Mesenchymal stem cell (in vitro differentiated cells and primary cell): ENCODE measurements around the gene TXNDC12.
"Not testable (repeated sequence)": the region's sequence is repeated elsewhere in the genome, so short reads cannot be mapped to it uniquely, and the experiment has no call there.

Experiments used
- DNase-seq: peaks from one replicate; pipeline ENCODE4 v3.0.0-alpha.2; 2013
- H2AFZ ChIP-seq: one replicate; pipeline ENCODE4 v1.6.1; 2013; ENCODE audit warnings: low read depth, mild to moderate bottlenecking, control low read depth, inconsistent platforms, low read length, moderate library complexity
- H2AK5ac ChIP-seq: 2 replicates; pipeline ENCODE4 v1.6.1; 2013; ENCODE audit warnings: low read length, moderate library complexity, mild to moderate bottlenecking, inconsistent platforms; ENCODE audit not compliant: severe bottlenecking
- H2BK120ac ChIP-seq: one replicate; pipeline ENCODE4 v1.6.1; 2013; ENCODE audit warnings: low read depth, mild to moderate bottlenecking, inconsistent platforms, low read length, moderate library complexity
- H2BK12ac ChIP-seq, 2 experiments: one replicate each; pipeline ENCODE4 v1.6.1; 2013; ENCODE audit warnings: inconsistent platforms in 2 of 2, low read length in 2 of 2, mild to moderate bottlenecking in 2 of 2, moderate library complexity in 2 of 2, control low read depth in 1 of 2
- H2BK15ac ChIP-seq: one replicate; pipeline ENCODE4 v1.6.1; 2013; ENCODE audit warnings: mild to moderate bottlenecking, low read depth, inconsistent platforms; ENCODE audit not compliant: poor library complexity, severe bottlenecking
- H2BK5ac ChIP-seq: 2 replicates; pipeline ENCODE4 v1.6.1; 2013; ENCODE audit warnings: low read depth, mild to moderate bottlenecking, low read length, control low read depth, inconsistent platforms; ENCODE audit not compliant: poor library complexity, severe bottlenecking
- H3K14ac ChIP-seq, 2 experiments: one replicate each; pipeline ENCODE4 v1.6.1; 2013; ENCODE audit warnings: inconsistent platforms in 2 of 2, low read length in 2 of 2, control low read depth in 1 of 2, mild to moderate bottlenecking in 1 of 2, moderate library complexity in 1 of 2
- H3K18ac ChIP-seq, 2 experiments: one replicate each; pipeline ENCODE4 v1.6.1; 2013; ENCODE audit warnings: inconsistent platforms in 2 of 2, low read length in 2 of 2, control low read depth in 1 of 2, low read depth in 1 of 2, mild to moderate bottlenecking in 1 of 2
- H3K23ac ChIP-seq, 2 experiments: one replicate each; pipeline ENCODE4 v1.6.1; 2013; ENCODE audit warnings: inconsistent platforms in 2 of 2, low read length in 2 of 2, mild to moderate bottlenecking in 2 of 2, moderate library complexity in 2 of 2, control low read depth in 1 of 2
- H3K27ac ChIP-seq: 2 replicates; pipeline ENCODE4 v1.5.1; 2013; ENCODE audit warnings: mild to moderate bottlenecking, moderate library complexity, low read length, control low read depth, inconsistent platforms; ENCODE audit not compliant: poor library complexity, severe bottlenecking
- H3K27me3 ChIP-seq, 2 experiments: 2 replicates each; pipeline versions ENCODE4 v1.6.1 to v1.7.0; 2013; ENCODE audit warnings: low read length in 2 of 2, mild to moderate bottlenecking in 2 of 2, moderate library complexity in 2 of 2, control low read depth in 1 of 2, inconsistent platforms in 1 of 2; ENCODE audit not compliant: control insufficient read depth in 1 of 2, insufficient read depth in 1 of 2
- H3K36me3 ChIP-seq, 2 experiments: 2 replicates each; pipeline versions ENCODE4 v1.6.1 to v1.7.0; 2013; ENCODE audit warnings: low read length in 2 of 2, control low read depth in 1 of 2, inconsistent platforms in 1 of 2, low read depth in 1 of 2, mild to moderate bottlenecking in 1 of 2; ENCODE audit not compliant: insufficient read depth in 2 of 2, control insufficient read depth in 1 of 2
- H3K4ac ChIP-seq, 2 experiments: one replicate each; pipeline ENCODE4 v1.6.1; 2013; ENCODE audit warnings: inconsistent platforms in 2 of 2, low read length in 2 of 2, mild to moderate bottlenecking in 2 of 2, moderate library complexity in 2 of 2, control low read depth in 1 of 2, low read depth in 1 of 2
- H3K4me1 ChIP-seq: 2 replicates; pipeline ENCODE4 v1.6.1; 2013; ENCODE audit warnings: low read depth, low read length, control low read depth; ENCODE audit not compliant: control insufficient read depth, insufficient read depth
- H3K4me2 ChIP-seq: 2 replicates; pipeline ENCODE4 v1.6.1; 2013; ENCODE audit warnings: low read length, mild to moderate bottlenecking, inconsistent platforms; ENCODE audit not compliant: poor library complexity, severe bottlenecking
- H3K4me3 ChIP-seq, 2 experiments: 2 replicates each; pipeline versions ENCODE4 v1.5.1 to v1.7.0; 2013; ENCODE audit warnings: low read length in 2 of 2, mild to moderate bottlenecking in 2 of 2, control low read depth in 1 of 2, low read depth in 1 of 2; ENCODE audit not compliant: insufficient read depth in 1 of 2
- H3K79me1 ChIP-seq: replicated peaks from 2 replicates; pipeline ENCODE4 v1.6.1; 2013; ENCODE audit warnings: mild to moderate bottlenecking, control low read depth, low read length, inconsistent platforms; ENCODE audit not compliant: poor library complexity, severe bottlenecking
- H3K9ac ChIP-seq: 2 replicates; pipeline ENCODE4 v1.7.0; 2013; ENCODE audit warnings: mild to moderate bottlenecking, low read length, moderate library complexity
- H3K9me3 ChIP-seq: 2 replicates; pipeline ENCODE4 v1.7.0; 2013; ENCODE audit warnings: mild to moderate bottlenecking, low read length; ENCODE audit not compliant: control insufficient read depth
- H4K8ac ChIP-seq: one replicate; pipeline ENCODE4 v1.6.1; 2013; ENCODE audit warnings: inconsistent platforms, mild to moderate bottlenecking, low read length, moderate library complexity
- H4K91ac ChIP-seq: one replicate; pipeline ENCODE4 v1.6.1; 2013; ENCODE audit warnings: mild to moderate bottlenecking, low read length, inconsistent platforms
- WGBS: methylation state at CpG from one replicate; pipeline ENCODE4 v1.1.7; 2013; ENCODE audit warnings: mixed read lengths; 5-methylcytosine and 5-hydroxymethylcytosine counted together

Gene TXNDC12

DNA sequence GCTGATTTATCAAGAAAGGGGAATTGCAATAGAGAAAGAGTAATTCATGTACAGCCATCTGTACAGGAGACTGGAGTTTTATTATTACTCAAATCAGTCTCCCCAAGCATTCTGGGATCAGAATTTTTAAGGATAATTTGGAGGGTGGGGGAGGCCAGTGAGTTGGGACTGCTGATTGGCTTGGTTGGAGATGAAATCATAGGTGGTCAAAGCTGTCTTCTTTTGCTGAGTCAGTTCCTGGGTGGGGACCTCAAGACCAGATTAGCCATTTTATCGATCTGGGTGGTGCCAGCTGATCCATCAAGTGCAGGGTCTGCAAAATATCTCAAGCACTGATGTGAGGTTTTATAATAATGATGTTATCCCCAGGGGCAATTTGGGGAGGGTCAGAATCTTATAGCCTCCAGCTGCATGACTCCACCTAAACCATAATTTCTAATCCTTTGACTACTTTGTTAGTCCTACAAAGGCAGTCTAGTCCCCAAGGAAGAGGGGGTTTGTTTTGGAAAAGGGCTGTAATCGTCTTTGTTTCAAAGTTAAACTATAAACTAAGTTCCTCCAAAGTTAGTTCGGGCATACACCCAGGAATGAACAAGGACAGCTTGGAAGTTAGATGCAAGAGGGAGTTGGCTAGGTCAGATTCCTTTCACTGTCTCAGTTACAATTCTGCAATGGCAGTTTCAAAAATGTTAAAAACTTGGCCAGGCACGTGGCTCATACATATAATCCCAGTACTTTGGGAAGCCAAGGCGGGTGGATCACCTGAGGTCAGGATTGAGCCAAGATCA, 47.6 kb downstream of the TXNDC12 start:
- Histone ChIP-seq H3K4me3 (no peak overlapping the region), H3K36me3 (no peaks in the 10 kb centered on the region), H2BK120ac (no peak overlapping the region), H3K14ac (no peak overlapping the region), H3K9ac (peak overlapping the region; percentile 6), H2BK12ac (no peak overlapping the region), H3K18ac (no peak overlapping the region), H3K27me3 (no peaks in the 10 kb centered on the region), H4K91ac (no peak overlapping the region), H3K4me2 (peak overlapping the region; percentile 9), H3K27ac (peak overlapping the region; percentile 98), H2AK5ac (peak overlapping the region; percentile 91), H3K23ac (no peak overlapping the region), H4K8ac (no peak overlapping the region), H3K4ac (no peak overlapping the region), H3K9me3 (no peaks in the 10 kb centered on the region), H3K79me1 (no peaks in the 10 kb centered on the region), H2BK5ac (peak overlapping the region; percentile 91), H3K4me1 (peaks cover 3% of the 10 kb centered on the region), H2AFZ (no peak overlapping the region), H2BK15ac (no peak overlapping the region)
- DNase-seq = no peak
- WGBS = 89% methylated on average over 4 of the region's 5 CpGs

DNA sequence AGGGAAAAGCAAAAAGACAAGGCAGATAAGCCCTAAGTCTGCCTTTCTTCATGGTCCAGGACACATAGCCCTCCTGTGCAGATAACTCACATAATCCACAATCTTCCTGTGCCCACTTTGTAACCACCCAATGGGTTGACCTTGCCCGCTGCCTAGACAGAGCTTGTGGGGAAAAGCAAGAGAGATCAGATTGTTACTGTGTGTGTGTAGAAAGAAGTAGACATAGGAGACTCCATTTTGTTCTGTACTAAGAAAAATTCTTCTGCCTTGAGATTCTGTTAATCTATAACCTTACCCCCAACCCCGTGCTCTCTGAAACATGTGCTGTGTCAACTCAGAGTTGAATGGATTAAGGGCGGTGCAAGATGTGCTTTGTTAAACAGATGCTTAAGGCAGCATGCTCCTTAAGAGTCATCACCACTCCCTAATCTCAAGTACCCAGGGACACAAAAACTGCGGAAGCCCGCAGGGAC, 48.9 kb downstream of the TXNDC12 start:
- not testable (repeated sequence) for H2BK120ac ChIP-seq, DNase-seq, H3K27me3 ChIP-seq, H3K18ac ChIP-seq, H3K23ac ChIP-seq, H3K4me3 ChIP-seq, H3K9me3 ChIP-seq, H3K4me1 ChIP-seq, H4K8ac ChIP-seq, H4K91ac ChIP-seq, H3K79me1 ChIP-seq, H3K36me3 ChIP-seq, H2AFZ ChIP-seq, H3K4ac ChIP-seq, H2BK15ac ChIP-seq
- H2BK12ac ChIP-seq = peak overlapping the region in 1 of 2 experiments; percentile 6
- peak overlapping the region; percentile 100 for H3K27ac ChIP-seq
- H3K14ac ChIP-seq = peak overlapping the region in 1 of 2 experiments; percentile 18
- peak overlapping the region; percentile 77 for H2AK5ac ChIP-seq
- H2BK5ac ChIP-seq = peak overlapping the region; percentile 99
- H3K9ac ChIP-seq = peak overlapping the region; percentile 56
- WGBS = no CpG with 5 or more reads among the region's 5 CpGs
- H3K4me2 ChIP-seq = peak overlapping the region; percentile 41

DNA sequence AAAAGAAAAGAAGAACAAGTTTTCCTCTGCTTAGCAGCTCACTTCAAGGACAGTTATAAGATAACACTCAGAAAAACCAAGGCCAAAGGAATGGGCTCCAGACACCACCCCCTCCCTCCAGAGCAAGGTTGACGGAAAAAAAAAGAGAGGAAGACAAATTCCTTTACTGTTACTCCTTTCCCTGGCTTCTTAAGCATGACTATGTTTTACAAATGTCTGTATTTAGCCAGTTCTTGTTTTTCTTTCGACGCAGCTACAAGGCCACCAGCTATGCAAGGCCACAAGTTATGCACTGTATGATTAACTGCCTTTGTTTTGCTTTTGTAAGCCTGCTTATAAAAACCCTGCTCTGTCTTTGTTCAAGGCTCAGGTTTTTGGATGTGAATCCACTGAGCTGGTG, 49.4 kb downstream of the TXNDC12 start:
- Histone ChIP-seq H3K4me2 (peak overlapping the region; percentile 41), H3K9ac (peak overlapping the region; percentile 56), H2AK5ac (peak overlapping the region; percentile 77), H3K27ac (peak overlapping the region; percentile 100), H2BK5ac (peak overlapping the region; percentile 99)
- H3K4me1 ChIP-seq, H3K9me3 ChIP-seq, H3K27me3 ChIP-seq, H3K23ac ChIP-seq, H3K14ac ChIP-seq, H3K79me1 ChIP-seq, H3K4ac ChIP-seq, H4K8ac ChIP-seq, H3K4me3 ChIP-seq, H2BK120ac ChIP-seq, H3K36me3 ChIP-seq, H2BK12ac ChIP-seq, H2AFZ ChIP-seq, H3K18ac ChIP-seq, H2BK15ac ChIP-seq, H4K91ac ChIP-seq: not testable (repeated sequence)
- DNase-seq = peak; percentile 74
- 43% methylated on average over 1 of the region's 3 CpGs for WGBS

DNA sequence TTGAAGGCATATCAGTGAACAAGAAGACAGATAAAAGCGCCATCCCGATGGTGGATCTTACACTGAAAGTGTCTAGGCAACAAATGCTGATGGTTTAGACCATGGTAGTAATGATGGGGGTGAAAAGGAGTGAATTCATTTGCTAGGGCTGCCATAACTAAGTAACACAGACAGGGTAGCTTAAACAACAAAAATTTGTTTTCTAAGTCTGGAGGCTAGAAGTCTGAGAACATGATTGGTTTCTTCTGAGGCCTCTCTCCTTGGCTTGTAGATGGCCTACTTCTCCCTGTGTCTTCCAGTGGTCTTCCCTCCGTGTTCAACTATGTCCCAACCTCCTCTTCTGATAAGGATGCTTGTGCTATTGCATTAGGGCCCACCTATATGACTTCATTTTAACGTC, 51.1 kb downstream of the TXNDC12 start:
- no peak overlapping the region for H2BK15ac ChIP-seq
- H3K79me1 ChIP-seq = no peaks in the 10 kb centered on the region
- peaks cover 6% of the 10 kb centered on the region for H3K4me1 ChIP-seq
- H3K4me2 ChIP-seq = no peak overlapping the region
- no peak overlapping the region for H4K91ac ChIP-seq
- H3K9me3 ChIP-seq = no peaks in the 10 kb centered on the region
- no peak overlapping the region for H2AFZ ChIP-seq
- 50% methylated on average over 3 of the region's 4 CpGs for WGBS
- H4K8ac ChIP-seq = no peak overlapping the region
- H3K4ac ChIP-seq = no peak overlapping the region
- H3K23ac ChIP-seq = no peak overlapping the region
- H2BK12ac ChIP-seq = no peak overlapping the region
- no peak overlapping the region for H3K14ac ChIP-seq
- H3K36me3 ChIP-seq = no peaks in the 10 kb centered on the region
- H2BK5ac ChIP-seq = no peak overlapping the region
- no peak overlapping the region for H3K9ac ChIP-seq
- DNase-seq = no peak
- H3K27me3 ChIP-seq = no peaks in the 10 kb centered on the region
- H3K27ac ChIP-seq = no peak overlapping the region
- H3K4me3 ChIP-seq = no peak overlapping the region
- no peak overlapping the region for H3K18ac ChIP-seq
- no peak overlapping the region for H2BK120ac ChIP-seq
- peak overlapping the region; percentile 64 for H2AK5ac ChIP-seq
